ENCODE data around the gene KREMEN1.
A peak's percentile ranks its signal among the peaks of the same experiment; 100 is the strongest.

KREMEN1 gene

GRCh38 chr22:29030618-29031226, 42.1 kb upstream of the KREMEN1 start:
- no peaks in the 10 kb centered on the region for H3K79me2 ChIP-seq (ENCODE audit: insufficient read depth, low read length)
- no peak overlapping the region for H3K27ac ChIP-seq (ENCODE audit: low read length)
- H3K4me2 ChIP-seq (ENCODE audit: insufficient read depth, low read length), result peak overlapping the region; percentile 7; the same call in 1 of the 2 replicates
- no peak overlapping the region for H2AFZ ChIP-seq (ENCODE audit: low read depth, low read length)
- TF ChIP-seq EZH2 (IDR thresholded peaks at IDR 0.05; ENCODE audit: borderline replicate concordance, low read depth, low read length, severe bottlenecking), result no peak
- TF ChIP-seq, protein P1, sequence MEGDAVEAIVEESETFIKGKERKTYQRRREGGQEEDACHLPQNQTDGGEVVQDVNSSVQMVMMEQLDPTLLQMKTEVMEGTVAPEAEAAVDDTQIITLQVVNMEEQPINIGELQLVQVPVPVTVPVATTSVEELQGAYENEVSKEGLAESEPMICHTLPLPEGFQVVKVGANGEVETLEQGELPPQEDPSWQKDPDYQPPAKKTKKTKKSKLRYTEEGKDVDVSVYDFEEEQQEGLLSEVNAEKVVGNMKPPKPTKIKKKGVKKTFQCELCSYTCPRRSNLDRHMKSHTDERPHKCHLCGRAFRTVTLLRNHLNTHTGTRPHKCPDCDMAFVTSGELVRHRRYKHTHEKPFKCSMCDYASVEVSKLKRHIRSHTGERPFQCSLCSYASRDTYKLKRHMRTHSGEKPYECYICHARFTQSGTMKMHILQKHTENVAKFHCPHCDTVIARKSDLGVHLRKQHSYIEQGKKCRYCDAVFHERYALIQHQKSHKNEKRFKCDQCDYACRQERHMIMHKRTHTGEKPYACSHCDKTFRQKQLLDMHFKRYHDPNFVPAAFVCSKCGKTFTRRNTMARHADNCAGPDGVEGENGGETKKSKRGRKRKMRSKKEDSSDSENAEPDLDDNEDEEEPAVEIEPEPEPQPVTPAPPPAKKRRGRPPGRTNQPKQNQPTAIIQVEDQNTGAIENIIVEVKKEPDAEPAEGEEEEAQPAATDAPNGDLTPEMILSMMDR (IDR thresholded peaks at IDR 0.05; ENCODE audit: borderline replicate concordance, extremely low read depth, low read length, poor library complexity, severe bottlenecking), result no peak
- no peaks in the 10 kb centered on the region for H3K9me3 ChIP-seq (ENCODE audit: insufficient read depth, low read length, severe bottlenecking)
- peaks cover 9% of the 10 kb centered on the region; the same call in 1 of the 2 replicates for H3K4me1 ChIP-seq (ENCODE audit: insufficient read depth, low read length)
- H3K27me3 ChIP-seq (ENCODE audit: insufficient read depth, low read length, poor library complexity), result peaks cover 18% of the 10 kb centered on the region
- no peak overlapping the region for H3K4me3 ChIP-seq (ENCODE audit: low read depth in 1 of 2, low read length in 2 of 2)
- H4K20me1 ChIP-seq (ENCODE audit: insufficient read depth, low read length), result peaks cover 24% of the 10 kb centered on the region
- H3K9ac ChIP-seq (ENCODE audit: low read depth, low read length), result no peak overlapping the region
- ATAC-seq (ENCODE audit: insufficient read depth, low read depth) (no peak), DNase-seq (no peak)
- H3K36me3 ChIP-seq (ENCODE audit: insufficient read depth, low read length), result no peaks in the 10 kb centered on the region

- H3K4me3 ChIP-seq (ENCODE audit: low read depth in 1 of 2, low read length in 2 of 2), result no peak overlapping the region
- H3K27me3 ChIP-seq (ENCODE audit: insufficient read depth, low read length, poor library complexity), result peaks cover 18% of the 10 kb centered on the region
- H3K4me2 ChIP-seq (ENCODE audit: insufficient read depth, low read length), result no peak overlapping the region
- H4K20me1 ChIP-seq (ENCODE audit: insufficient read depth, low read length), result peaks cover 24% of the 10 kb centered on the region
- peaks cover 9% of the 10 kb centered on the region; the same call in 1 of the 2 replicates for H3K4me1 ChIP-seq (ENCODE audit: insufficient read depth, low read length)
- no peak for TF ChIP-seq EZH2 (IDR thresholded peaks at IDR 0.05; ENCODE audit: borderline replicate concordance, low read depth, low read length, severe bottlenecking)
- TF ChIP-seq, protein P1 (IDR thresholded peaks at IDR 0.05; ENCODE audit: borderline replicate concordance, extremely low read depth, low read length, poor library complexity, severe bottlenecking), result no peak
- DNase-seq (no peak), ATAC-seq (ENCODE audit: insufficient read depth, low read depth) (no peak)
- no peak overlapping the region for H3K27ac ChIP-seq (ENCODE audit: low read length)
- no peaks in the 10 kb centered on the region for H3K36me3 ChIP-seq (ENCODE audit: insufficient read depth, low read length)
- H3K9ac ChIP-seq (ENCODE audit: low read depth, low read length), result no peak overlapping the region
- H3K9me3 ChIP-seq (ENCODE audit: insufficient read depth, low read length, severe bottlenecking), result no peaks in the 10 kb centered on the region
- H2AFZ ChIP-seq (ENCODE audit: low read depth, low read length), result no peak overlapping the region
- no peaks in the 10 kb centered on the region for H3K79me2 ChIP-seq (ENCODE audit: insufficient read depth, low read length)
These were observed 41.4 kb upstream of the KREMEN1 start for GRCh38 chr22:29031227-29032011.

DNA sequence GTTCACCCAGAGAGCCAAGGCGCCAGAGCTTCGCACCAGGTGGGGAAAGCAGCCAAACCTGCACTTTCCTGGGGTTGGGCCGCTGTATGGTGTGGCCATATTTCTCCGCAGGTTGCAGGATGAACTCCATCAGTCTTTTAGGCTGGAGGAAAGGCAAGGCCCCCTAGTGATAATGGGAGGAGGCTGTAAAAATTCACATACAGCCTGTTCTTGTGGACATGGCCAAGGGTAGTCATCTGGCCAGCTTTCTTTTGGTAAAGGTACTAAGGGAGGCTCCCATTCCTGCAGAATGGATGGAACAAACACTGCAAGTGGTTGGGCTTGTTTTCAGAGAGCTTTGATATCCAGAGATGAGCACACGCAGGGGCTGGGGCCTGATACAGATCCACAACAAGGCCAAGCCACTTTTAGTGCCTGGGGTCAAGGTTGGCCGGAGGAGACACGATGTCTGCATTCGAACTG, 40.8 kb upstream of the KREMEN1 start:
- Histone ChIP-seq H3K4me1 (ENCODE audit: insufficient read depth, low read length) (peaks cover 9% of the 10 kb centered on the region; the same call in 1 of the 2 replicates), H3K79me2 (ENCODE audit: insufficient read depth, low read length) (no peaks in the 10 kb centered on the region), H3K4me2 (ENCODE audit: insufficient read depth, low read length) (no peak overlapping the region), H3K9me3 (ENCODE audit: insufficient read depth, low read length, severe bottlenecking) (no peaks in the 10 kb centered on the region), H2AFZ (ENCODE audit: low read depth, low read length) (no peak overlapping the region), H4K20me1 (ENCODE audit: insufficient read depth, low read length) (peaks cover 25% of the 10 kb centered on the region), H3K36me3 (ENCODE audit: insufficient read depth, low read length) (no peaks in the 10 kb centered on the region), H3K27ac (ENCODE audit: low read length) (no peak overlapping the region), H3K4me3 (ENCODE audit: low read depth in 1 of 2, low read length in 2 of 2) (no peak overlapping the region), H3K27me3 (ENCODE audit: insufficient read depth, low read length, poor library complexity) (peaks cover 18% of the 10 kb centered on the region), H3K9ac (ENCODE audit: low read depth, low read length) (no peak overlapping the region)
- ATAC-seq (ENCODE audit: insufficient read depth, low read depth) (no peak), DNase-seq (no peak)
- TF ChIP-seq, protein P1 (IDR thresholded peaks at IDR 0.05; ENCODE audit: borderline replicate concordance, extremely low read depth, low read length, poor library complexity, severe bottlenecking), result no peak
- no peak for TF ChIP-seq EZH2 (IDR thresholded peaks at IDR 0.05; ENCODE audit: borderline replicate concordance, low read depth, low read length, severe bottlenecking)

Measured in DND-41 (cell line).